HepG2 (cell line): ENCODE measurements around the gene HNRNPA1. TPM values are rescaled to one million over a fixed set of nuclear protein-coding genes. Genes with fewer than 3 reads are reported as not detected.
A peak's percentile ranks its signal among the peaks of the same experiment; 100 is the strongest.

Experiments
- CBX1 ChIP-seq: IDR thresholded peaks from one replicate; pipeline ENCODE4 v1.6.1; 2016; ENCODE audit warnings: antibody characterized with exemption, low read depth
- ETV6 ChIP-seq: sonication (generic); formaldehyde crosslinking; conservative IDR thresholded peaks from 2 replicates; pipeline ENCODE4 v1.4.0; 2020; ENCODE audit warnings: missing genetic modification reagents
- FOXA1 ChIP-seq, 2 experiments: fragments of 450-650 bp in 1 of 2; sonication (generic) in 1 of 2; formaldehyde crosslinking in 1 of 2; IDR thresholded peaks; 2 replicates each; pipeline versions ENCODE4 v1.4.0 to v1.6.1; 2016 to 2020; ENCODE audit warnings: missing genetic modification reagents in 1 of 2
- GMEB1 ChIP-seq: sonication (generic); formaldehyde crosslinking; IDR thresholded peaks from 2 replicates; pipeline ENCODE4 v1.5.1; 2020; ENCODE audit warnings: missing genetic modification reagents, mild to moderate bottlenecking, borderline replicate concordance
- NFKB2 ChIP-seq: sonication (generic); formaldehyde crosslinking; IDR thresholded peaks from 2 replicates; pipeline ENCODE4 v1.4.0; 2020; ENCODE audit warnings: missing genetic modification reagents, borderline replicate concordance
- ONECUT2 ChIP-seq: sonication (generic); formaldehyde crosslinking; IDR thresholded peaks from 2 replicates; pipeline ENCODE4 v1.4.0; 2020; ENCODE audit warnings: missing genetic modification reagents
- PAXIP1 ChIP-seq: sonication (generic); formaldehyde crosslinking; conservative IDR thresholded peaks from 2 replicates; pipeline ENCODE4 v1.4.0; 2020; ENCODE audit warnings: mild to moderate bottlenecking, missing genetic modification reagents, moderate library complexity
- PREB ChIP-seq: sonication (generic); formaldehyde crosslinking; IDR thresholded peaks from 2 replicates; pipeline ENCODE4 v1.4.0; 2020; ENCODE audit warnings: missing genetic modification reagents
- THAP8 ChIP-seq: sonication (generic); formaldehyde crosslinking; IDR thresholded peaks from 2 replicates; pipeline ENCODE4 v1.5.1; 2020; ENCODE audit warnings: missing genetic modification reagents, mild to moderate bottlenecking, borderline replicate concordance
- YEATS2 ChIP-seq: sonication (generic); formaldehyde crosslinking; IDR thresholded peaks from 2 replicates; pipeline ENCODE4 v1.4.0; 2020; ENCODE audit warnings: missing genetic modification reagents, borderline replicate concordance
- ZBTB21 ChIP-seq: sonication (generic); formaldehyde crosslinking; IDR thresholded peaks from 2 replicates; pipeline ENCODE4 v1.4.0; 2020; ENCODE audit warnings: missing genetic modification reagents
- ZMYM3 ChIP-seq: sonication (generic); formaldehyde crosslinking; IDR thresholded peaks from 2 replicates; pipeline ENCODE4 v1.5.1; 2020; ENCODE audit warnings: mild to moderate bottlenecking, missing genetic modification reagents
- ZNF275 ChIP-seq: sonication (generic); formaldehyde crosslinking; IDR thresholded peaks from 2 replicates; pipeline ENCODE4 v1.8.0; 2022; ENCODE audit warnings: missing genetic modification reagents, mild to moderate bottlenecking, inconsistent platforms, borderline replicate concordance
- ZNF547 ChIP-seq: sonication (generic); formaldehyde crosslinking; IDR thresholded peaks from 2 replicates; pipeline ENCODE4 v1.5.1; 2020; ENCODE audit warnings: mild to moderate bottlenecking, missing genetic modification reagents
- ZNF574 ChIP-seq: sonication (generic); formaldehyde crosslinking; IDR thresholded peaks from 2 replicates; pipeline ENCODE4 v1.4.0; 2020; ENCODE audit warnings: missing genetic modification reagents
- ZNF660 ChIP-seq: sonication (generic); formaldehyde crosslinking; IDR thresholded peaks from 2 replicates; pipeline ENCODE4 v1.5.1; 2020; ENCODE audit warnings: mild to moderate bottlenecking, low read depth, missing genetic modification reagents, borderline replicate concordance
- ZNF841 ChIP-seq: sonication (generic); formaldehyde crosslinking; IDR thresholded peaks from 2 replicates; pipeline ENCODE4 v1.8.1; 2023; ENCODE audit warnings: missing genetic modification reagents, borderline replicate concordance
- polyA plus RNA-seq, 8 experiments: library from polyadenylated mRNA; depleted of rRNA in 3 of 8; stranded (reverse) in 7 of 8; unstranded in 1 of 8; fragments of >200 nt; fragmentation: Illumina TruSeq in 4 of 8; extraction: Trizol in 4 of 8; gene quantifications; 2 replicates each; pipeline versions ENCODE4 v1.2.1 to v1.2.3, GENCODE V29; 2011 to 2016; ENCODE audit warnings: low read depth in 4 of 8, missing spikeins in 1 of 8, mixed read lengths in 1 of 8; ENCODE audit not compliant: insufficient read depth in 1 of 8
- total RNA-seq, 5 experiments: library from RNA; depleted of rRNA; stranded (reverse); fragments of >200 nt; fragmentation: Illumina TruSeq; extraction: Trizol; gene quantifications; 2 replicates each; pipeline ENCODE4 v1.2.3, GENCODE V29; 2016; ENCODE audit warnings: low read depth in 1 of 5

The HNRNPA1 gene
- total and polyA plus RNA-seq, 2 of the 13 experiments (the other 11 are each of a cell fraction or from before 2014, with no cell fraction given): 535 to 1,820 TPM

- TF ChIP-seq ZNF574 (CRISPR knock-in tag) (no peak), PREB (CRISPR knock-in tag) (no peak), CBX1 (no peak), GMEB1 (CRISPR knock-in tag) (peak; percentile 85), THAP8 (no peak), ZNF841 (CRISPR knock-in tag) (no peak), ZNF275 (CRISPR knock-in tag) (no peak), NFKB2 (CRISPR knock-in tag) (peak; percentile 31; the same call in 1 of the 2 replicates), ZBTB21 (CRISPR knock-in tag) (no peak; the same call in none of the 2 replicates), PAXIP1 (no peak), ONECUT2 (no peak), ETV6 (0 out of 2 replicates have a peak, but pooled peaks have one; percentile 26), ZMYM3 (CRISPR knock-in tag) (no peak), ZNF547 (no peak; the same call in 1 of the 2 replicates), ZNF660 (CRISPR knock-in tag) (no peak), FOXA1 (IDR thresholded peaks at IDR 0.05) (no peak), FOXA1 (CRISPR knock-in tag; IDR thresholded peaks at IDR 0.05) (no peak), YEATS2 (CRISPR knock-in tag) (no peak)
Observed at GRCh38 chr12:54324617-54325441, 44.3 kb downstream of the HNRNPA1 start, which contains the start of gene COPZ1 (continued).
